OCI-LY7 (cell line): ENCODE measurements around the gene SLC37A1. TPM values are rescaled to one million over a fixed set of nuclear protein-coding genes. Genes with fewer than 3 reads are reported as not detected.

Experiments used
- BruUV-seq: library from RNA; stranded (reverse); fragments of 400-500 nt; replicated peaks from 2 replicates; lab custom pipeline; 2021; lab: Mats Ljungman, UMichigan
- CTCF ChIA-PET: fragments of 300-600 bp; sonication (Branson Sonifier 250); formaldehyde crosslinking; loops from one replicate; lab custom pipeline; 2022; ENCODE audit warnings: antibody characterized with exemption; ENCODE audit not compliant: unreplicated experiment; lab: Charles Lee
- POLR2A ChIA-PET: fragments of 300-600 bp; sonication (Branson Sonifier 250); formaldehyde crosslinking; loops from one replicate; lab custom pipeline; 2022; ENCODE audit warnings: antibody characterized with exemption; lab: Charles Lee
- DNase-seq: peaks from one replicate; pipeline ENCODE4 v3.0.0-alpha.2; 2015; ENCODE audit warnings: low spot score
- H2AFZ ChIP-seq: fragments of 200-600 bp; sonication (generic), shearing (Covaris generic); 2 replicates; pipeline ENCODE4 v1.6.1; 2014; ENCODE audit warnings: mild to moderate bottlenecking, antibody characterized with exemption, low read length, moderate library complexity
- H3K27ac ChIP-seq: fragments of 200-600 bp; sonication (generic); 2 replicates; pipeline ENCODE4 v1.5.1; 2014; ENCODE audit warnings: mixed run types, low read depth, mild to moderate bottlenecking, moderate library complexity, low read length, inconsistent platforms; ENCODE audit not compliant: poor library complexity, severe bottlenecking
- H3K36me3 ChIP-seq: fragments of 200-600 bp; sonication (generic); 2 replicates; pipeline ENCODE4 v1.6.1; 2014; ENCODE audit warnings: mild to moderate bottlenecking, antibody characterized with exemption, low read length, moderate library complexity, mixed read lengths; ENCODE audit not compliant: insufficient read depth
- H3K4me1 ChIP-seq: fragments of 200-600 bp; sonication (generic); 2 replicates; pipeline ENCODE4 v1.5.1; 2014; ENCODE audit warnings: mild to moderate bottlenecking, low read length; ENCODE audit not compliant: insufficient read depth, poor library complexity, severe bottlenecking
- H3K4me2 ChIP-seq: fragments of 200-600 bp; sonication (generic); 2 replicates; pipeline ENCODE4 v1.6.1; 2014; ENCODE audit warnings: mild to moderate bottlenecking, low read length
- H3K4me3 ChIP-seq: fragments of 200-600 bp; sonication (generic); 2 replicates; pipeline ENCODE4 v1.5.1; 2014; ENCODE audit warnings: mild to moderate bottlenecking, low read depth, low read length; ENCODE audit not compliant: poor library complexity, severe bottlenecking
- H3K79me2 ChIP-seq: fragments of 200-600 bp; sonication (generic); 2 replicates; pipeline ENCODE4 v1.6.1; 2016; ENCODE audit warnings: low read depth, mild to moderate bottlenecking, low read length, moderate library complexity, mixed read lengths; ENCODE audit not compliant: insufficient read depth
- H3K9me2 ChIP-seq: fragments of 200-600 bp; sonication (generic); 2 replicates; pipeline ENCODE4 v1.6.1; 2016; ENCODE audit warnings: mild to moderate bottlenecking, low read length, mixed read lengths; ENCODE audit not compliant: insufficient read depth
- H3K9me3 ChIP-seq: fragments of 200-600 bp; sonication (generic); 2 replicates; pipeline ENCODE4 v1.6.1; 2014; ENCODE audit warnings: mild to moderate bottlenecking, mixed run types, low read length, mixed read lengths
- H4K20me1 ChIP-seq: fragments of 200-600 bp; sonication (generic); 2 replicates; pipeline ENCODE4 v1.6.1; 2014; ENCODE audit warnings: mild to moderate bottlenecking, antibody characterized with exemption, low read length, moderate library complexity, mixed read lengths; ENCODE audit not compliant: insufficient read depth
- EZH2phosphoT487 ChIP-seq: fragments of 200-600 bp; sonication (generic); IDR thresholded peaks from 2 replicates; pipeline ENCODE4 v1.6.1; 2018; ENCODE audit warnings: low read depth, borderline replicate concordance, mild to moderate bottlenecking, mixed run types, antibody characterized with exemption, low read length, moderate library complexity, mixed read lengths
- intact Hi-C: fragments of 100-400 bp; cut with micrococcal nuclease; formaldehyde crosslinking; loops from one replicate; pipeline ENCODE4 v1.10.0; 2022; ENCODE audit not compliant: unreplicated experiment
- total RNA-seq, 2 experiments: library from RNA; depleted of rRNA in 1 of 2; stranded (reverse); fragments of >200 nt in 1 of 2; shearing (Covaris generic) in 1 of 2; gene quantifications; 2 replicates each; pipeline ENCODE4 v1.2.3, GENCODE V29; 2014 to 2022
- TF ChIP-seq, protein P1 (sequence below): fragments of 200-600 bp; sonication (generic); conservative IDR thresholded peaks from 2 replicates; pipeline ENCODE4 v1.5.1; 2014; ENCODE audit warnings: mild to moderate bottlenecking, antibody characterized with exemption, low read length, moderate library complexity, mixed read lengths

Gene SLC37A1
- total RNA-seq, 2 experiments from 2014 or later, result 22.5 to 27.6 TPM

- peak overlapping the region; percentile 97 for H3K4me3 ChIP-seq
- no peaks in the 10 kb centered on the region for H3K9me2 ChIP-seq
- H2AFZ ChIP-seq, result no peak overlapping the region
- H3K4me2 ChIP-seq, result peak overlapping the region; percentile 86
- no peak for TF ChIP-seq EZH2phosphoT487
- TF ChIP-seq, protein P1, sequence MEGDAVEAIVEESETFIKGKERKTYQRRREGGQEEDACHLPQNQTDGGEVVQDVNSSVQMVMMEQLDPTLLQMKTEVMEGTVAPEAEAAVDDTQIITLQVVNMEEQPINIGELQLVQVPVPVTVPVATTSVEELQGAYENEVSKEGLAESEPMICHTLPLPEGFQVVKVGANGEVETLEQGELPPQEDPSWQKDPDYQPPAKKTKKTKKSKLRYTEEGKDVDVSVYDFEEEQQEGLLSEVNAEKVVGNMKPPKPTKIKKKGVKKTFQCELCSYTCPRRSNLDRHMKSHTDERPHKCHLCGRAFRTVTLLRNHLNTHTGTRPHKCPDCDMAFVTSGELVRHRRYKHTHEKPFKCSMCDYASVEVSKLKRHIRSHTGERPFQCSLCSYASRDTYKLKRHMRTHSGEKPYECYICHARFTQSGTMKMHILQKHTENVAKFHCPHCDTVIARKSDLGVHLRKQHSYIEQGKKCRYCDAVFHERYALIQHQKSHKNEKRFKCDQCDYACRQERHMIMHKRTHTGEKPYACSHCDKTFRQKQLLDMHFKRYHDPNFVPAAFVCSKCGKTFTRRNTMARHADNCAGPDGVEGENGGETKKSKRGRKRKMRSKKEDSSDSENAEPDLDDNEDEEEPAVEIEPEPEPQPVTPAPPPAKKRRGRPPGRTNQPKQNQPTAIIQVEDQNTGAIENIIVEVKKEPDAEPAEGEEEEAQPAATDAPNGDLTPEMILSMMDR, result no peak
- peaks cover 22% of the 10 kb centered on the region for H3K4me1 ChIP-seq
- no peaks in the 10 kb centered on the region for H3K9me3 ChIP-seq
- no peaks in the 10 kb centered on the region for H4K20me1 ChIP-seq
- intact Hi-C loops, result no loop called here
- DNase-seq, result no peak
- BruUV-seq, result no TSS peak
- peaks cover 40% of the 10 kb centered on the region for H3K36me3 ChIP-seq
- POLR2A ChIA-PET, result interaction anchor here (0.6 to 1.1 kb wide), 4 partner anchors 10 to 22 kb away, joined by 3 read pairs; no protein-coding TSS in a partner anchor
- H3K27ac ChIP-seq, result no peak overlapping the region
- CTCF ChIA-PET, result no interaction called here
- H3K79me2 ChIP-seq, result peaks cover 11% of the 10 kb centered on the region; the same call in 1 of the 2 replicates
Observed at GRCh38 chr21:42515708-42516502, 2.3 kb downstream of the SLC37A1 start.

GRCh38 chr21:42518215-42518614, 4.6 kb downstream of the SLC37A1 start:
- Histone ChIP-seq H3K4me2 (no peak overlapping the region), H3K79me2 (peaks cover 11% of the 10 kb centered on the region; the same call in 1 of the 2 replicates), H3K36me3 (peaks cover 62% of the 10 kb centered on the region), H3K9me3 (no peaks in the 10 kb centered on the region), H4K20me1 (no peaks in the 10 kb centered on the region), H3K4me1 (peaks cover 17% of the 10 kb centered on the region), H3K27ac (no peak overlapping the region), H3K9me2 (no peaks in the 10 kb centered on the region), H3K4me3 (no peak overlapping the region), H2AFZ (no peak overlapping the region)
- BruUV-seq, result no TSS peak
- ChIA-PET POLR2A (no interaction called here), CTCF (no interaction called here)
- intact Hi-C loops, result no loop called here
- TF ChIP-seq EZH2phosphoT487, result no peak
- TF ChIP-seq, protein P1, result no peak
- DNase-seq, result no peak

DNA sequence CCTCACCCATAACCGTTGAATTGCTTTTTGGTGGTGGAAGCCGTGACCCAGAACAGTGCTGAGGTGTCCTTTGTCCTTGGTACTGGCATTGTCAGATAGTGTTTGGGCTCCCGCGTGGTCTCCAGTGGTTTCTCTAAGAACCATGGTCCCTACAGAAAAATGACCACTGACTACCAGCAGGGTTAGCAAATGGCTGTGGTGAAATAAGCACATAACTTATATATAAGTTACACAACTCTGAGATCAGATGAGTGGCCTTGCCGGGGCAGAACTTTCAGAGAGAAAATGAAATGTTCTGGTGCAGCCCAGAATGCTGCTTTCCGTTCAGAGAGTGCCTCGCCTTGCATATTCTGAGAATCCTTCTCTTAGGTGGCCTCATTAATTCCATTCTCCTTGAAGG, 5.0 kb downstream of the SLC37A1 start:
- no peak overlapping the region for H3K4me3 ChIP-seq
- intact Hi-C loops, result no loop called here
- H3K9me3 ChIP-seq, result no peaks in the 10 kb centered on the region
- H3K27ac ChIP-seq, result no peak overlapping the region
- no peaks in the 10 kb centered on the region for H4K20me1 ChIP-seq
- H3K9me2 ChIP-seq, result no peaks in the 10 kb centered on the region
- H3K36me3 ChIP-seq, result peaks cover 66% of the 10 kb centered on the region
- peaks cover 19% of the 10 kb centered on the region for H3K4me1 ChIP-seq
- no peak overlapping the region for H3K4me2 ChIP-seq
- H2AFZ ChIP-seq, result no peak overlapping the region
- ChIA-PET CTCF (no interaction called here), POLR2A (no interaction called here)
- peaks cover 11% of the 10 kb centered on the region; the same call in 1 of the 2 replicates for H3K79me2 ChIP-seq
- DNase-seq, result no peak
- TF ChIP-seq, protein P1, result no peak
- no peak for TF ChIP-seq EZH2phosphoT487
- no TSS peak for BruUV-seq
